Stimulated activated effector memory CD8-positive, alpha-beta T cell treated with anti-CD3 and anti-CD28 coated beads, Interleukin-12 subunit alpha, Interleukin-12 subunit beta, amount 100 ng/mL, for 72 hours (primary cell): ENCODE data around the gene TECTA.

ENCODE experiments used
- ATAC-seq: fragments of 150-1000 bp; cut with Tn5 transposase; 2 replicates; pipeline ENCODE4 v1.10.0; 2021
- DNase-seq, 2 donors: peaks; one replicate each; pipeline ENCODE4 v3.0.0; 2021 to 2022; ENCODE audit warnings: low spot score in 2 of 2
- H3K27ac Mint-ChIP-seq: one replicate; pipeline ENCODE4 v1.8.0; 2022; ENCODE audit warnings: mild to moderate bottlenecking, mixed read lengths
- H3K36me3 Mint-ChIP-seq: one replicate; pipeline ENCODE4 v1.8.0; 2022; ENCODE audit warnings: mild to moderate bottlenecking, mixed read lengths
- H3K4me1 Mint-ChIP-seq: one replicate; pipeline ENCODE4 v1.8.0; 2022; ENCODE audit warnings: mixed read lengths
- H3K4me3 Mint-ChIP-seq: one replicate; pipeline ENCODE4 v1.8.0; 2022; ENCODE audit warnings: mild to moderate bottlenecking, mixed read lengths
- H3K9me3 Mint-ChIP-seq: one replicate; pipeline ENCODE4 v1.8.0; 2022; ENCODE audit warnings: mixed read lengths

Gene TECTA

GRCh38 chr11:121132211-121132976 lies 31.4 kb downstream of the TECTA start:
- Mint-ChIP-seq H3K36me3 (no peaks in the 10 kb centered on the region), H3K9me3 (no peaks in the 10 kb centered on the region), H3K4me3 (no peak overlapping the region), H3K27ac (no peak overlapping the region), H3K4me1 (no peaks in the 10 kb centered on the region)
- ATAC-seq, result no peak
- no peak for DNase-seq

GRCh38 chr11:121134741-121135312 lies 33.8 kb downstream of the TECTA start:
- Mint-ChIP-seq H3K9me3 (no peaks in the 10 kb centered on the region), H3K27ac (no peak overlapping the region), H3K4me3 (no peak overlapping the region), H3K4me1 (no peaks in the 10 kb centered on the region), H3K36me3 (no peaks in the 10 kb centered on the region)
- DNase-seq (no peak), ATAC-seq (no peak)

- no peaks in the 10 kb centered on the region for H3K9me3 Mint-ChIP-seq
- no peaks in the 10 kb centered on the region for H3K4me1 Mint-ChIP-seq
- DNase-seq (no peak), ATAC-seq (no peak)
- H3K27ac Mint-ChIP-seq, result no peak overlapping the region
- no peak overlapping the region for H3K4me3 Mint-ChIP-seq
- H3K36me3 Mint-ChIP-seq, result no peaks in the 10 kb centered on the region
Measured at GRCh38 chr11:121137005-121137404, 36.0 kb downstream of the TECTA start.

GRCh38 chr11:121138259-121138658 lies 37.2 kb downstream of the TECTA start:
- Mint-ChIP-seq H3K27ac (no peak overlapping the region), H3K36me3 (no peaks in the 10 kb centered on the region), H3K4me3 (no peak overlapping the region), H3K9me3 (no peaks in the 10 kb centered on the region), H3K4me1 (no peaks in the 10 kb centered on the region)
- DNase-seq (no peak), ATAC-seq (no peak)

- no peaks in the 10 kb centered on the region for H3K4me1 Mint-ChIP-seq
- no peak overlapping the region for H3K4me3 Mint-ChIP-seq
- H3K9me3 Mint-ChIP-seq, result no peaks in the 10 kb centered on the region
- H3K27ac Mint-ChIP-seq, result no peak overlapping the region
- DNase-seq (no peak), ATAC-seq (no peak)
- no peaks in the 10 kb centered on the region for H3K36me3 Mint-ChIP-seq
Measured at GRCh38 chr11:121140369-121140768, 39.3 kb downstream of the TECTA start.

- Mint-ChIP-seq H3K9me3 (no peaks in the 10 kb centered on the region), H3K4me1 (no peaks in the 10 kb centered on the region), H3K27ac (no peak overlapping the region), H3K36me3 (no peaks in the 10 kb centered on the region), H3K4me3 (no peak overlapping the region)
- DNase-seq (no peak), ATAC-seq (no peak)
Measured at GRCh38 chr11:121141066-121141465, 40.0 kb downstream of the TECTA start.

- no peak overlapping the region for H3K27ac Mint-ChIP-seq
- no peaks in the 10 kb centered on the region for H3K4me1 Mint-ChIP-seq
- no peaks in the 10 kb centered on the region for H3K36me3 Mint-ChIP-seq
- no peaks in the 10 kb centered on the region for H3K9me3 Mint-ChIP-seq
- ATAC-seq (no peak), DNase-seq (no peak)
- H3K4me3 Mint-ChIP-seq, result no peak overlapping the region
Measured at GRCh38 chr11:121143921-121144320, 42.9 kb downstream of the TECTA start.

GRCh38 chr11:121144723-121145122 lies 43.7 kb downstream of the TECTA start:
- Mint-ChIP-seq H3K9me3 (no peaks in the 10 kb centered on the region), H3K27ac (no peak overlapping the region), H3K36me3 (no peaks in the 10 kb centered on the region), H3K4me1 (no peaks in the 10 kb centered on the region), H3K4me3 (no peak overlapping the region)
- no peak for ATAC-seq
- no peak for DNase-seq

GRCh38 chr11:121145826-121146225 lies 44.8 kb downstream of the TECTA start:
- H3K4me1 Mint-ChIP-seq, result no peaks in the 10 kb centered on the region
- H3K4me3 Mint-ChIP-seq, result no peak overlapping the region
- no peak overlapping the region for H3K27ac Mint-ChIP-seq
- no peaks in the 10 kb centered on the region for H3K9me3 Mint-ChIP-seq
- H3K36me3 Mint-ChIP-seq, result no peaks in the 10 kb centered on the region
- DNase-seq (no peak), ATAC-seq (no peak)

- DNase-seq (no peak), ATAC-seq (no peak)
- Mint-ChIP-seq H3K27ac (no peak overlapping the region), H3K4me3 (no peak overlapping the region), H3K4me1 (no peaks in the 10 kb centered on the region), H3K36me3 (no peaks in the 10 kb centered on the region), H3K9me3 (no peaks in the 10 kb centered on the region)
Measured at GRCh38 chr11:121149116-121149515, 48.1 kb downstream of the TECTA start.

- Mint-ChIP-seq H3K4me3 (no peak overlapping the region), H3K36me3 (no peaks in the 10 kb centered on the region), H3K4me1 (no peaks in the 10 kb centered on the region), H3K9me3 (no peaks in the 10 kb centered on the region), H3K27ac (no peak overlapping the region)
- DNase-seq (no peak), ATAC-seq (no peak)
Measured at GRCh38 chr11:121151207-121151688, 50.2 kb downstream of the TECTA start.

- H3K27ac Mint-ChIP-seq, result no peak overlapping the region
- H3K9me3 Mint-ChIP-seq, result no peaks in the 10 kb centered on the region
- H3K4me1 Mint-ChIP-seq, result no peaks in the 10 kb centered on the region
- H3K36me3 Mint-ChIP-seq, result no peaks in the 10 kb centered on the region
- peak; percentile 21 for ATAC-seq
- no peak for DNase-seq
- no peak overlapping the region for H3K4me3 Mint-ChIP-seq
Measured at GRCh38 chr11:121152764-121153163, 51.7 kb downstream of the TECTA start.

- no peak for DNase-seq
- H3K4me1 Mint-ChIP-seq, result no peaks in the 10 kb centered on the region
- H3K36me3 Mint-ChIP-seq, result no peaks in the 10 kb centered on the region
- H3K4me3 Mint-ChIP-seq, result no peak overlapping the region
- H3K9me3 Mint-ChIP-seq, result no peaks in the 10 kb centered on the region
- no peak overlapping the region for H3K27ac Mint-ChIP-seq
- ATAC-seq, result no peak
Measured at GRCh38 chr11:121153472-121153871, 52.4 kb downstream of the TECTA start.

GRCh38 chr11:121154486-121155314 lies 53.7 kb downstream of the TECTA start:
- no peak for ATAC-seq
- Mint-ChIP-seq H3K36me3 (no peaks in the 10 kb centered on the region), H3K4me3 (no peak overlapping the region), H3K27ac (no peak overlapping the region), H3K9me3 (no peaks in the 10 kb centered on the region), H3K4me1 (no peaks in the 10 kb centered on the region)
- no peak for DNase-seq

GRCh38 chr11:121157756-121158155 lies 56.7 kb downstream of the TECTA start:
- Mint-ChIP-seq H3K4me3 (no peak overlapping the region), H3K4me1 (no peaks in the 10 kb centered on the region), H3K27ac (no peak overlapping the region), H3K9me3 (no peaks in the 10 kb centered on the region), H3K36me3 (no peaks in the 10 kb centered on the region)
- no peak for DNase-seq
- no peak for ATAC-seq

GRCh38 chr11:121159741-121160140 lies 58.7 kb downstream of the TECTA start:
- no peak overlapping the region for H3K27ac Mint-ChIP-seq
- DNase-seq, result peak in 1 of 2 donors; percentile 32
- peaks cover 8% of the 10 kb centered on the region for H3K4me1 Mint-ChIP-seq
- no peaks in the 10 kb centered on the region for H3K9me3 Mint-ChIP-seq
- H3K4me3 Mint-ChIP-seq, result no peak overlapping the region
- no peak for ATAC-seq
- H3K36me3 Mint-ChIP-seq, result no peaks in the 10 kb centered on the region
